ENCODE results near the gene DTL. TPM values are rescaled to one million over a fixed set of nuclear protein-coding genes. Genes with fewer than 3 reads are reported as not detected.

DTL gene
- total RNA-seq, 1 experiment from 2014 or later, result 41.0 TPM

GRCh38 chr1:212119863-212120262, 84.3 kb downstream of the DTL start:
- CTCF ChIA-PET, result no interaction called here
- no peak for ATAC-seq

More at GRCh38 chr1:212119863-212120262, 84.3 kb downstream of the DTL start:
- H3K36me3 ChIP-seq (ENCODE audit: control insufficient read depth in 1 of 2, insufficient read depth in 2 of 2, low read length in 2 of 2), result no peaks in the 10 kb centered on the region
- DNase-seq (ENCODE audit: low read depth, low spot score), result no peak
- H3K4me1 ChIP-seq (ENCODE audit: control insufficient read depth in 1 of 2, insufficient read depth in 2 of 2, low read length in 2 of 2), result peaks cover 0 to 2% of the 10 kb centered on the region in 2 experiments; a peak in 1 of 4 replicates
- TF ChIP-seq ZFX (IDR thresholded peaks at IDR 0.05) (no peak), EGR1 (IDR thresholded peaks at IDR 0.05; ENCODE audit: low read depth) (no peak), FOSL1 (IDR thresholded peaks at IDR 0.05; ENCODE audit: low read depth) (no peak), ATF3 (IDR thresholded peaks at IDR 0.05) (no peak), REST (IDR thresholded peaks at IDR 0.05; ENCODE audit: low read depth) (no peak), MAX (IDR thresholded peaks at IDR 0.05) (no peak), CTCF (IDR thresholded peaks at IDR 0.05 in 2 of 3, conservative IDR thresholded peaks at IDR 0.05 in 1 of 3; ENCODE audit: borderline replicate concordance in 1 of 3, insufficient read depth in 1 of 3, low read depth in 2 of 3, low read length in 2 of 3) (no peak), SP1 (IDR thresholded peaks at IDR 0.05; ENCODE audit: low read depth) (no peak), YY1 (IDR thresholded peaks at IDR 0.05; ENCODE audit: extremely low read depth, insufficient replicate concordance, low read depth, low read length) (no peak), JUND (IDR thresholded peaks at IDR 0.05) (no peak)
- H3K9me3 ChIP-seq (ENCODE audit: control insufficient read depth in 1 of 2, insufficient read depth in 1 of 2, low read depth in 1 of 2, low read length in 2 of 2), result no peaks in the 10 kb centered on the region
- no peak overlapping the region for H3K4me3 ChIP-seq (replicated peaks in 1 of 2; ENCODE audit: low read depth in 1 of 2, low read length in 2 of 2)
- H4K20me1 ChIP-seq (ENCODE audit: insufficient read depth), result no peaks in the 10 kb centered on the region
- H3K27ac ChIP-seq (ENCODE audit: low read depth, low read length), result no peak overlapping the region
- no peaks in the 10 kb centered on the region for H3K79me2 ChIP-seq (ENCODE audit: insufficient read depth, low read length)
- BruUV-seq (replicated peaks), result no TSS peak
- POLR2A ChIA-PET, result no interaction called here
- intact Hi-C loops (cut with micrococcal nuclease), result no loop called here
- H3K27me3 ChIP-seq (ENCODE audit: insufficient read depth, low read length), result no peaks in the 10 kb centered on the region
- H3K4me2 ChIP-seq (ENCODE audit: low read length), result no peak overlapping the region
- no peak overlapping the region for H3K9ac ChIP-seq (ENCODE audit: low read length)
- no peak overlapping the region for H2AFZ ChIP-seq (ENCODE audit: low read depth, low read length, poor library complexity, severe bottlenecking)
- RAD21 ChIA-PET (ENCODE audit: low non-redundant PET in 1 of 2, low total read pairs in 2 of 2, uncharacterized antibody in 2 of 2, unreplicated experiment in 2 of 2), result no interaction called here
- H3K9me2 ChIP-seq (ENCODE audit: insufficient read depth), result no peaks in the 10 kb centered on the region

All from HCT116 (cell line).